HG03432 (cell line): ENCODE data around the gene TEF.
"Not testable (repeated sequence)": the region's sequence is repeated elsewhere in the genome, so short reads cannot be mapped to it uniquely, and the experiment has no call there.

Experiments used
- ATAC-seq: cut with Tn5 transposase; IDR thresholded peaks from one replicate; pipeline ENCODE4 v1.9.1; 2021; ENCODE audit warnings: mild to moderate bottlenecking, moderate library complexity; ENCODE audit not compliant: unreplicated experiment

The TEF gene

DNA sequence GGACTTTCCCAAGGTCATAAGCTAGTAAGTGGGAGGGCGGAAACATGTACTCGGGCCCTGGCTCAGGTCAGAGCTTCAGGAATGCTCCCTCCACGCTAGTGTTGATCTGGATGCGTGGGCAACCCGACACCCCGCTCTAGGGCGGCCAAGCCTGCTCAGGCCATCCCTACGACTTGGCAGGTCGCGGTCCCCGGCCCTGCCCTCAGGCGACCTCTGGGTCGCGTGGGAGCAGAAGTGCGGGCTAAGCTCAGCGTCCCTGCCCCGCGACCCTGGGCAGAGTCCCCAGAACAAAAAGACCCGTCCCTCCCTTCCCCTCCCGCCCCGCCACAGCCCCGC lies 781 bp upstream of the TEF start:
- peak; percentile 19 for ATAC-seq

DNA sequence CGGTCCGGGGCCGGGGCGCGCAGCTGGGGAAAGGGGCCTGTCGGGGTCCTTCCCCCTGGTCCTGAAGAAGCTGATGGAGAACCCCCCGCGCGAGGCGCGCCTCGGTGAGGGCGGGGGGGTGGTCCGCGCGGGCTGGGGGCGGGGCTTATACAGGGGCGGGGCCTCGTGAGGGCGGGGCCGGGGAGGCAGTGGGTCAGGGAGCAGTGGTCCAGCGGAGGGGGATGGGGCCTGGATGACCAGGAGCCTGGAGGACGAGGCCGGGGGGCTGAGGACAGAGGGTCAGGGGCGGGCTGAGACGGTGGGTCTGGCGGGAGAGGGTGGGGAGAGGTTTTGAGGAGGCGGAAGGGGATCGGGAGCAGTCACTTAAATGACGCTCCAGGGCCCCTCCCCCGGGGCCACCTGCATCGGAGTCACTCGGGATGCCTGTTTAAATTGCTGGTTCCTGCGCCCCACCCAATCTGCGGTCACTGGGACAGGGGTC lies 396 bp downstream of the TEF start:
- ATAC-seq, result peak; percentile 34

DNA sequence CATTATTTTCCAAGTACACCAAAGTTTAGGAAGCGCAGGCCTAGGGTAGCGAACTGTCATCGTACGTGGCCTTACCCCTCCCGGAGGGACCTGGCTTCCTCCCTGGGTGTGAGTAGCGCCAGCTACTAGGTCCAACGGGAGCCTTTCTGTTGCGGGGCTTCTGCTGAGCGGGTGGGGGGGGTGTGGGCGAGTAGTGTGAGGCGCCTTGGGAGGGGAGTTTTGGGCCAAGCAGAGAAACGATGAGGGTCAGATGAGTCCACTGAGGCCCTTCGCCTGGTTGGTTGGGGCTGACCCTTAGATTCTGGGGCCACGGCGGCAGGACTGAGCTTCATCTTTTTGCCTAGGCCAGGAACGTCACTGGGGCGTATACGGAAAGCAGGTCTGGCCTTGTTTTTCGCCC lies 868 bp downstream of the TEF start:
- no peak for ATAC-seq

DNA sequence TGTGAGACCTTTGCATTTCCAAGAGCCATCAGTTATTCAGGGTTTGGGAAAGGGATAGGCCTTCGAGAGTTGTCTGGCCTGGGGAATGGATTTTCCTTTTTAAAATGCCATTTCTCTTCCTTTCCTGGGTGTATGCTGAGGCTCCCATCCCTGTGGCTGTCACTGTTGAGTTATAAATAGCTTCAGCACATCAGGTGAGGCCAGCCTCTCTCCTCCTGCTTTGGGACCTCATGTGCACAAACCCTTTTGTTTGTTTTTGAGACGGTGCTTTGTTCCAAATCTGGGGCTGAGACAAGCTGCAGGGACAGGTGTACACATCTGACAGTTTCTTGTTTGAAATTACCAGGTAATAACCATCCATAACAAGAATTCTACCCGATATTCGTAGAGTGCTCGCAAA lies 1.3 kb downstream of the TEF start:
- no peak for ATAC-seq

DNA sequence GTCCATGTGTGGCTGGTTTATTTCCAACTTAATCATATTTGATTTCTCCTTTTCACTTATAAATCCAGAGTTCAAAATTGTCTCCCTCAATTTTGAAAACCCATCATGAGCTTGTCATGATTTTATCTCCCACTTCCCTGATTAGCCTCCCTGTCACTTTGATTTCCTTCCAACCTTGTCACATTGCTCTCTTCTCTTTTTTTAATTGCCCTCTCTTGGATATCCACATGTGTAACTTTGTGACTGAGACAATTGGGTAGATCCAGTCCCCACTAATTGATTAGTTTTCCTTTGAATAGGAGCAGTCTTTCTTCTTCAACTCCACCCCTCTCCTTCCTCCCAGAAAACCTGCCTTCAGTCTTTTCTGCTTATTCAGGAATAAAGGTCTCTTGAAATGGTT lies 2.4 kb downstream of the TEF start:
- no peak for ATAC-seq

DNA sequence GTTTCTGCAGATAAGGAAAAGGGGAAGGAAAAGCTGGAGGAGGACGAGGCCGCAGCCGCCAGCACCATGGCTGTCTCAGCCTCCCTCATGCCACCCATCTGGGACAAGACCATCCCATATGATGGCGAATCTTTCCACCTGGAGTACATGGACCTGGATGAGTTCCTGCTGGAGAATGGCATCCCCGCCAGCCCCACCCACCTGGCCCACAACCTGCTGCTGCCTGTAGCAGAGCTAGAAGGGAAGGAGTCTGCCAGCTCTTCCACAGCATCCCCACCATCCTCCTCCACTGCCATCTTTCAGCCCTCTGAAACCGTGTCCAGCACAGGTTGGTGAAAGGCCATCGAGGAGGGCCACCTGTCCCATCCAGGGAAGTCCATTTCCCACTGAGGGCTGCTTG lies 5.6 kb downstream of the TEF start:
- no peak for ATAC-seq

DNA sequence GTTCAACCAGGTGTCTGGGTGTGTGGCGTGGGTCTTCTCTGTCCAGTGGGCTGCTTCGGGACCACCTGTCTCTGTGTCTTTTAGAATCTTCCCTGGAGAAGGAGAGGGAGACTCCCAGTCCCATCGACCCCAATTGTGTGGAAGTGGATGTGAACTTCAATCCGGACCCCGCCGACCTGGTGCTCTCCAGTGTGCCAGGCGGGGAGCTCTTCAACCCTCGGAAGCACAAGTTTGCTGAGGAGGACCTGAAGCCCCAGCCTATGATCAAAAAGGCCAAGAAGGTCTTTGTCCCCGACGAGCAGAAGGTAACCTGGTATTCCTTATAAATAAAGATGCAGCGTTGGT lies 12.2 kb downstream of the TEF start:
- ATAC-seq, result no peak

DNA sequence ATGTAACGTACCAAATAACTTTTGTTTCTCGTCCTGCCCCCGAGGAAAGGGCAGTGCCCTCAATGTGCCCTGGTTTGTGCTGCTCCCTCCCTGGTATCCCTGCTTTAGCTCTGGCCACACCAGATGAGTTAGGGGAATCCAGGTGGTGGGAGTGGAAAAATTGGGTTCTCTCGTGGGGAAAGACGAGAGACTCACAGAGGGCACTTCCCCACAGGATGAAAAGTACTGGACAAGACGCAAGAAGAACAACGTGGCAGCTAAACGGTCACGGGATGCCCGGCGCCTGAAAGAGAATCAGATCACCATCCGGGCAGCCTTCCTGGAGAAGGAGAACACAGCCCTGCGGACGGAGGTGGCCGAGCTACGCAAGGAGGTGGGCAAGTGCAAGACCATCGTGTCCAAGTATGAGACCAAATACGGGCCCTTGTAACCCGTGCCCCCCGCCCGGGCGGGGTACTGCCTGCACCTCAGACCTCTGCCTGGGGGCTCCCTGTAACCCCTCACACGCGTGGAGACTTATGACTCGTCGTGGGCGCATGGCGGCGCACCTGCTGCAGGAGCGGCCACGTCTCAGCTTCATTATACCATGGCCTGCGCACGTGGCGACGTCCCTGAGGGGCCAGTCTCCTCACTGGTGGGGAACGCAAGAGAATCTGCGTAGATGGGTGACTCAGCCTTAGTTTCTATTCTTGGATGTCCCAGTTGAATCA lies 13.9 kb downstream of the TEF start:
- no peak for ATAC-seq

DNA sequence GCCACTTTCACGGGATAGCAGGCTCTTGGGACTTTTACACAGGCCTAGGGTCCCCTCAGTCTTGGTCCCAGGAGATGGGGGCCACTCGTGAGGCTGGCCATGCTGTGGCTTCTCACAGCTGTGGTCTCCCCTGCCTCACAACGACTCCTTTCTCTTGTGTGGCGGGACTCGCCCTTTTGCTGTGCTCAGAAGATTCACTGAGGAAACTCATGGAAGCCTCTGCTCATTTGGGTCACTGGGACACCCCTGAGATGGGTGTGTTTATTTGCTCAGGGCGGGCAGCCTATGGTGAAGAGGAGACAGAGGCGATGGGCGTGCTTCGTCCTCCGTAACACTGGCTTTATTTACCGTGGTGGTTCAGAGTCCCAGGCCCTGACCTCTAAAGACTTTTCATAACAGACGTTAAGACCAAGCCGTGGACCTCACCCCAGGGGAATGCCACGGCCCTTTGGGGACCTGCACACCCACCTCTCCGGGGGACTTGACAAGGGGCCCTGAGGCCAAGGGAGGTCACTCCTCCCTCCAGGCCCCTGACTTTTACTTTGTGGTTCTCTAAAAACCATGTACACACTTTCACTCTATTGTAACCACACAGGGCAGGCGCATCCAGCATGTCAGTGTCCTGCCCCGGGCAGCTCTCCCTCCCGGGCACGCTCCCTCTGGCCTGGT lies 15.5 kb downstream of the TEF start:
- no peak for ATAC-seq

DNA sequence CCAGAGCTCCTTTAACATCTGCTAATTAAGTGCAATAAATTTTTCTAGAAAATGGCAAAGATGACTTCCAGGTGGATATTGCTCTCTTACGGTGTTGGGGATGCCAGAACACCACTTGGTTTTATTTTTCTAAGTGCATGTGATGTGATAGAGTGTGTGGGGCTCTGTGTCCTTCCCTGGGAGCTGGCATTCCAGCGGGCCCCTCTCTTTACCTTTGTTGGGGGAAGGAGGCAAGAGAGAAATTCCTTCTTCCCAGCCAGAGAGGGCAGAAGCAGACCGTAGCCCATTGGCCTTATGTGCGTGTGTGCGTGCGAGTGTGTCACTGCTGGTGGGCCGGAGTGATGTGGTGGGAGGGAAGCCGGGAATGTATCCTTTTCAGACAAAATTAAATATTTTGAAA lies 17.2 kb downstream of the TEF start:
- no peak for ATAC-seq

DNA sequence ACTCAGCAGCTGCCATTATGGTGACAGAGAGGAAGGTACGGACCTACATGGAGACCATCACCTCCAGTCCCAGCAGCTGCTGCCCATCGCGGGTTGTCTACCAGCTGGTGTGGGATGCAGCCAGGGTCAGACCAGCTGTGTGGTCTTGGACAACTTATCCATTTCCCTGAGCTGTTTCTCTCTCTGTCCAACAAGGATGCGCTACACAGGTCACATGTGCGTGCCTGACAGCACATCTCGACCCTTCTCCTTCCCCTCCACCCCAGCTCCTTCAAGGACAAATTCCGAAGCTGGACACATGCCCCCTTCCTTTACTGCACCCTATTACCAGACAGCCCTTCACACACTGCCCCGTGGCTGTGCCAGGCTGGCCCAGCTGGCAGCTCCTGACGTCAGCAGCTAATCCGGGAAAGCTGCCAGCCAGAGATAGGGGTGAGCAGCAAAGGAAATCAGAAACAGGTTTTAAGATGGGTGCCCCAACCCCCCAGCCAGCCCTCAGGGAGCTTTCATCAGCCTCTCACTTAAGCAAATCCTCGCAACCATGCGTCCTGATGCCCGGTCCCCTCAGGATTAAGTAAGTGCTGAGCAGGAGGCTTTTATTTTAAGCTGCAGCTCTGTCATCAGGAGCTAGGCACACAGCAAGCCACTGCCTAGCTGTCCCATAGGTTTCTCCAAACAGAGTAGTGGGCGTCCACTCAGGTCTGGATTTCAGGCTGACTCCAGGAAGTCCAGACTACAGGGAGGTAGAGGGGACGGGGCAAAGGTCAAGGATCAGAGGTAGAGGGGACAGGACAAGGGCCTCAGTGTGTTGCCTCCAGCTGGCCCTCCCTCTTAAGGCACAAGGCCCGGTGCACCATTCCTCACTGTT lies 20.3 kb downstream of the TEF start:
- ATAC-seq, result no peak

DNA sequence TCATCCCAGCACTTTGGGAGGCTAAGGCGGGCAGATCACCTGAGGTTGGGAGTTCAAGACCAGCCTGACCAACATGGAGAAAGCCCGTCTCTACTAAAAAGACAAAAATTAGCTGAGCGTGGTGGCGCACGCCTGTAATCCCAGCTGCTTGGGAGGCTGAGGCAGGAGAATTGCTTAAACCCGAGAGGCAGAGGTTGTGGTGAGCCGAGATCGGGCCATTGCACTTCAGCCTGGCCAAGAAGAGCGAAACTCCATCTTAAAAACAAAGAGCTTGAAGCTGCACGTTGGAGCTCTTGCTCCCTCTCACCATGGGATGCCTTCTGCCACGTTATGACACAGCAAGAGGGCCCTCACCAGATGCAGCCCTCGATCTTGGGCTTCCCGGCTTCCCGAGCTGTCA lies 21.1 kb downstream of the TEF start:
- not testable (repeated sequence) for ATAC-seq

DNA sequence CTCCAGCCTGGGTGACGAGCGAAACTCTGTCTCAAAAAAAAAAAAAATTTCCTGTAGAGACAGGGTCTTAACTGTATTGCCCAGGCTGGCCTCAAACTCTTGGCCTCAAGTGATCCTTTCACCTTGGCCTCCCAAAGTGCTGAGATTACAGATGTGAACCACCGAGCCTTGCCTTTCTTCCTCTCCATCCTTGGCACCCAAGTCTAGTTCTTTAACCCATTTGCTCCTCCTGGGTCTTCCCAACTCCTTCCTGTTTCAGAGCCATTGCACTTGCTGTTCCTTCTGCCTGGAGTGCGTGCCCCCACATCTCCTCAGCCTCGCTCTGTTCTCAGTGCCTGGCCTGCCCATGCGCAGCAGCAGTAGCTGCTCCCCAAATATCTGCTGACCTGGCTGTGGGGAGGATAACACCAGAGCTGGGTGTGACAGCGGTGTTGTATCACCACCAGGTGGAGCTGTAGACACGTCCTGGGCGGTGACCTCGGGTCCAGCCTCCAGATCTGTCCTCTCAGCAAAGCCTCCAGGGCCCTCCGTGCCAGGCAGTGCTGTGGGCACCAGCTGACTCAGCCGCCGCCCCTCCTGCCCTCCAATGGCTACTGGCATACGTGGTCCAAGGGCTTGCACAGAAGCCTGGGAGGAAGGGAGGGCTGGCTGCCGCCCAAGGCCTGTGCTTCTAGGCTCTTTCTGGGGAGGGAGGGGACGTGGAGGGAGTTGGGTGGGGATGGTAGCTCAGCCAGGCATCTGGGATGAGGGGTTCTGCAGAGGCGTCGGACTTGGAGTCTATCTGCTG lies 22.0 kb downstream of the TEF start:
- peak; percentile 58 for ATAC-seq

DNA sequence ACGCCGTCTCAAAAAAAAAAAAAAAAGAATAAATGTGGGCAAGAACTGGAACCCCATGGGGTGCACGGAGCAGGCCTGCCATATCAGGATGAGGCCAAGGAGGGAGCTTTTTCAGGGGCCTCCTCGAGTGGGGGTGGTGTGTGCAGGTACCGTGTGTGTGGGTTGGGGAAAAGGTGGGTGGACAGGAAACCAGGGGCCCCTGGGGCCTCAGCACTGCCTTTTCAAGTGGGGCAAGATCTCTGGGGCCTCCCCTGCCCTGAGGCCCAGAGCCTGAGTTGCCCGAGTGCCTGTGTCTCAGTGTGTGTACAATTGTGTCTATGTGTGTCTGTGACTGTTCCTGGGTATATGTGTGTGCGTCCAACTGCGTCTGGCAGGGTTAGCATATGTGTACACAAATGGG lies 23.8 kb downstream of the TEF start:
- ATAC-seq, result no peak

DNA sequence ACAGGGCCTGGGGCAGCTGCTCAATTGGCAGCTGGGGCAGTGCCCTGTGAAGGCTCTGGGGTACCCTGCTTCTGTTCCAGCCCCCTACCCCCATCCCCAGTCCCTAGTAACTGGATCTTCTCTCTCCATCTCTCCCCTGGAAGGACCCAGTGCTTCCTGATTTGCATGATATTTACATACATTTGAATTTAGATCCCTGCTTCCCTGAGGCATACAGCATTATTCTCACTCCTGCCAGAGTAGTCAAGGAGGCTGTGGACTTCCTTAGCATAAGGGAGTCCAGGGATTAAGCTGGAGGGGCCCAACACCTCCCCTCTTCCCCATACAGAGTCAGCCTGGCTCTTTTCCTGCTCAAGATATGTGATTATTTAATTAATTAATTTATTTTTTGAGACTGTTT lies 24.7 kb downstream of the TEF start:
- ATAC-seq, result no peak

DNA sequence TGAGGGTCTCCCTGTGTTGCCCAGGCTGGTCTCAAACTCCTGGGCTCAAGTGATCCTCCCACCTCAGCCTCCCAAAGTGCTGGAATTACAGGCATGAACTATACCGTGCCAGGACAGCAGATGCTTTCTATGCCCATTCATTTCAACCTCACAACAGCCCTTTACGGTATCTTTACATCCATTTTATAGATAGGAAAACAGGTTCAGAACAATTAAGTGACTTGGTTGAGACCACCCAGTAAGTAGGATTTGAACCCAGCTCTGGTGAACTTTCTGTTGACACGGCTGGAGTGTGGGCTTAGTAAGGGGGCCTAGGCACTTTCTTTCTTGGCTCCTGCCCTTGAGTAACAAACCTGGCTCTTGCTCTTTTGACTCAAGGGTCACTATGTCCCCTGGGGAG lies 25.7 kb downstream of the TEF start:
- no peak for ATAC-seq

DNA sequence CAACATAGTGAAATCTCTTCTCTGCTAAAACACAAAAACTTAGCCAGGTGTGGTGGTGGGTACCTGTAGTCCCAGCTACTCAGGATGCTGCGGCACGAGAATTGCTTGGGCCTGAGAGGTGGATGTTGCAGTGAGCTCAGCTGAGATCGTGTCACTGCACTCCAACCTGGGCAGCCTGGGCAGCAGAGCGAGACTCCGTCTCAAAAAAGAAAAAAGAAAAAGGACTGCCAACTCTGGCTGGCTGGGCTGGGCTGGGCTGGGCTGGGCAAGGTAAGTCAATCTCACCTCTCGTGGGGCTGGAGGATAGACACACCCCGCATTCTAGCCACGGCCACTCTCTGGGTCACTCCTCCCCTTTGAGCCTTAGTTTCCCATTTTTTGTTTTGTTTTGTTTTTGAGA lies 26.9 kb downstream of the TEF start:
- ATAC-seq, result no peak

DNA sequence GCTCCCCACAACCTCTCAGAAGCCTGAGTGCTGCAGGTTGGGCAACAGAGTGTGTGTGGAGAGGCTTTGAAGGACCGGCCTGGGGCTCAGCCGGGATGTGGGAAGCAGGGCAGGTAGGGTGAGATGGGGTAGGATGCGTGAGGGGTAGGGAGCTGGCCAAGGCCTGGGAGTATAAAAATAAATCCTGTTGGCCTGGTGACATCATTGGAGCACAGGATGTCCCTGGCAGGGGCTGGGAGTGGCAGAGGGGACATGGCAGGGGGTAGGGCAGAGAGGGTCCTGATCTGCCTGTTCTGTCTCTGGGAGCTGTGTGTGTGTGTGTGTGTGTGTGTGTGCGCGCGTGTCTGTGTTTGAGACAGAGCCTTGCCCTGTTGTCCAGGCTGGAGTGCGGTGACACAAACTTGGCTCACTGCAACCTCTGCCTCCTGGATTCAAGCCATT lies 28.6 kb downstream of the TEF start:
- no peak for ATAC-seq

DNA sequence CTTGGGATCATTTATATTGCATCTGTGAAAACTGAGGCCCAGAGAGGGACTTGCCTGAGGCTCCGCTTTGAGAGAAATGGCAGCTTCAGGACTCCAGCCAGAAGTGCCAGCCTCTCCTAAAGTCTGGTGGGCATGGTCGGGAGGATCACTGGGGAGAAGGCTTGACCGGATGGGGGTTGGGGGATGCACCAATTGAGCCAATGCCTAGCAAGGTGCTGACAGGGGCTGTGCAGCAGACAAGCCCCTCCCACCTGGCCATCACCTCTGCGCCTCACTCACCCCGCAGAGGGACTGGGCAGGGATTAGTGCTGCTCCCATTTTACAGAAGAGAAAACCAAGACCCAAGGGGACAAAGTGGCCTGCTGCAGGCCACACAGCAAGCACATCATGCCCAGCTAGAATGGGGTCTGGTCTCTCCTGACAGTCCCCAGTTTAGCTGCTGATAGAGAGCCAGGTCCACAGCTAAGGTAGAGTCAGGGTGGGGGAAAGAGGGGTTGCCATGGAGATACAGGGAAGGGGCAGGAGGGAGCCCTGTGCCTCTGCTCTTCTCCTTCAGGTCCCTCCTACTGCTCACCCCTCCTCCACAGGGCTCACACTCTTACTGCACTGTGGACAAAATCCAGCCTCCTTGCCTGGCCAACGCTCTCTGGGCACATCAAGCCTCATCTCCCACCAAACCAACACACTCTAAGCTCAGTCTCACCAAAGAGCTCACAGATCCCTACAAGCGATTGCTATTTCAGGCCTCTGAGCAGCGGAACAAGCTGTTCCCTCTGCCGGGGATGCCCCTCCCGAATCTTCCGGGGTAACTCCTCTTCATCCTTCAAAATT lies 29.5 kb downstream of the TEF start:
- no peak for ATAC-seq

DNA sequence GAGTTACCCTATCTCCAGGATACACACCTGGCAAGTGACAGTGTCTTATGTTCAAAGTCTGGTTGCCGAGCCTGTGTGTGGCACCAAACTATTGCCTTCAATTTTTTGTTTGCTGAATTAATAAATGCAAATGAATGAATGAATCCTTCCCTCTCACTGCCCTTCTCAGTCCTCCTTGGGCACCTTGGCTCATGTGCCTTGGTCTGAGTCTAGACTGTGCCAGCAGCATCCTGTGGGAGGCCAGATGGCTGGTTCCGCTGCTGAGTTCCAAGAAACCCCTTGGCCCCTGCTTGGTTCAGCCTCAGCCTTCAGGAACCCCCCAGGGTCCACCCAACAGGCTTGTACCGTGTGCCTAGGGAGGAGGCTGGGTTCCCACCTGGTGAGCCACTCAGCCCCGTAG lies 33.8 kb downstream of the TEF start:
- ATAC-seq, result no peak
